K562 (cell line): ENCODE results near the gene CD22. TPM values are rescaled to one million over a fixed set of nuclear protein-coding genes. Genes with fewer than 3 reads are reported as not detected.

Experiments
- ATAC-seq: fragments of 200-7000 bp; cut with Tn5 transposase; 3 replicates; pipeline ENCODE4 v1.9.1; 2020; ENCODE audit warnings: moderate library complexity
- BruUV-seq: library from RNA; stranded (reverse); fragments of 400-500 nt; replicated peaks from 2 replicates; lab custom pipeline; 2021; lab: Mats Ljungman, UMichigan
- CTCF ChIA-PET: fragments of 300-600 bp; formaldehyde crosslinking; extraction: SDS; loops from one replicate; lab custom pipeline; 2021; ENCODE audit warnings: low intra/inter-chr PET ratio; lab: Yijun Ruan, JAX
- POLR2A ChIA-PET: fragments of 300-600, 350-650 bp; sonication (Branson Sonifier 250); formaldehyde crosslinking; extraction: SDS; loops from one replicate; lab custom pipeline; 2021; ENCODE audit warnings: antibody characterized with exemption, inconsistent platforms; lab: Yijun Ruan, JAX
- DNase-seq, 4 experiments: peaks; one replicate each; pipeline versions ENCODE4 v3.0.0 to v3.0.0-alpha.2; 2011 to 2018; ENCODE audit warnings: low spot score in 3 of 4, mixed read lengths in 3 of 4; ENCODE audit errors: extremely low read depth in 1 of 4
- FAIRE-seq: peaks from 2 replicates; lab custom pipeline; 2011; peaks lifted over from hg19 to GRCh38; lab: Jason Lieb, UNC
- H2AFZ ChIP-seq: 2 replicates; pipeline ENCODE4 v1.6.0; 2011; ENCODE audit warnings: low read depth, low read length, control low read depth, inconsistent platforms
- H3K27ac ChIP-seq: fragments of 200-600 bp; 3 replicates; pipeline ENCODE4 v1.8.0; 2011; ENCODE audit warnings: low read depth, mild to moderate bottlenecking, control low read depth, inconsistent platforms, low read length, moderate library complexity, mixed read lengths; ENCODE audit errors: extremely low read depth
- H3K27me3 ChIP-seq, 2 experiments: fragments of 300-600 bp in 1 of 2; 2 replicates in 1 of 2; 3 replicates in 1 of 2; pipeline versions ENCODE4 v1.6.0 to v1.8.0; 2011; ENCODE audit warnings: inconsistent platforms in 2 of 2, low read length in 2 of 2, mild to moderate bottlenecking in 1 of 2, mixed read lengths in 1 of 2, moderate library complexity in 1 of 2; ENCODE audit not compliant: control insufficient read depth in 2 of 2, insufficient read depth in 2 of 2
- H3K36me3 ChIP-seq: fragments of 300-600 bp; 3 replicates; pipeline ENCODE4 v1.8.0; 2011; ENCODE audit warnings: mild to moderate bottlenecking, low read length, inconsistent platforms; ENCODE audit not compliant: control insufficient read depth, insufficient read depth
- H3K4me1 ChIP-seq, 2 experiments: fragments of 200-600 bp in 1 of 2; replicated peaks in 1 of 2; 2 replicates in 1 of 2; 3 replicates in 1 of 2; pipeline versions ENCODE4 v1.5.1 to v1.8.0; 2011; ENCODE audit warnings: inconsistent platforms in 2 of 2, low read length in 2 of 2, mild to moderate bottlenecking in 1 of 2, mixed read lengths in 1 of 2, moderate library complexity in 1 of 2; ENCODE audit not compliant: control insufficient read depth in 2 of 2, insufficient read depth in 2 of 2
- H3K4me2 ChIP-seq: 2 replicates; pipeline ENCODE4 v1.6.1; 2011; ENCODE audit warnings: low read length, control low read depth, inconsistent platforms, mixed read lengths; ENCODE audit not compliant: insufficient read depth
- H3K4me3 ChIP-seq: fragments of 200-600 bp; sonication (generic), shearing (Covaris generic); 2 replicates; pipeline ENCODE4 v1.5.1; 2016; ENCODE audit warnings: control low read depth, inconsistent platforms
- H3K79me2 ChIP-seq: fragments of 200-600 bp; 3 replicates; pipeline ENCODE4 v1.8.0; 2011; ENCODE audit warnings: low read length, inconsistent platforms; ENCODE audit not compliant: control insufficient read depth, insufficient read depth
- H3K9ac ChIP-seq, 2 experiments: 2 replicates each; pipeline versions ENCODE4 v1.6.0 to v1.6.1; 2011; ENCODE audit warnings: low read depth in 2 of 2, low read length in 2 of 2, control low read depth in 1 of 2, inconsistent platforms in 1 of 2, mild to moderate bottlenecking in 1 of 2, mixed read lengths in 1 of 2; ENCODE audit not compliant: insufficient read depth in 1 of 2
- H3K9me1 ChIP-seq: one replicate; pipeline ENCODE4 v1.6.0; 2011; ENCODE audit warnings: inconsistent platforms, mild to moderate bottlenecking, low read length, moderate library complexity; ENCODE audit not compliant: control insufficient read depth, insufficient read depth
- H3K9me3 ChIP-seq: replicated peaks from 2 replicates; pipeline ENCODE4 v1.5.1; 2011; ENCODE audit warnings: low read depth, low read length, inconsistent platforms; ENCODE audit not compliant: control insufficient read depth, insufficient read depth
- H4K20me1 ChIP-seq: replicated peaks from 2 replicates; pipeline ENCODE4 v1.6.1; 2011; ENCODE audit warnings: low read length, inconsistent platforms, mixed read lengths; ENCODE audit not compliant: control insufficient read depth, insufficient read depth
- CREM ChIP-seq: IDR thresholded peaks from 2 replicates; pipeline ENCODE4 v1.6.1; 2014; ENCODE audit warnings: antibody characterized with exemption, low read depth
- FOXK2 ChIP-seq, 2 experiments: fragments of 450-650 bp; IDR thresholded peaks in 1 of 2; conservative IDR thresholded peaks in 1 of 2; 2 replicates each; pipeline ENCODE4 v1.6.1; 2016; ENCODE audit warnings: low read depth in 2 of 2, mild to moderate bottlenecking in 1 of 2
- HDGF ChIP-seq: fragments of 450-650 bp; IDR thresholded peaks from 2 replicates; pipeline ENCODE4 v1.6.1; 2016
- HMG20B ChIP-seq: fragments of 250-450 bp; sonication (Bioruptor Pico); IDR thresholded peaks from 2 replicates; pipeline ENCODE4 v1.5.0; 2021; ENCODE audit warnings: mild to moderate bottlenecking
- HNRNPLL ChIP-seq: fragments of 200-400 bp; formaldehyde crosslinking; IDR thresholded peaks from 2 replicates; pipeline ENCODE4 v1.6.1; 2017; ENCODE audit warnings: low read length, low read depth, mild to moderate bottlenecking; ENCODE audit not compliant: poor library complexity, severe bottlenecking
- JUN ChIP-seq, 2 experiments: sonication (generic) in 1 of 2; formaldehyde crosslinking in 1 of 2; IDR thresholded peaks; 2 replicates each; pipeline versions ENCODE4 v1.6.1 to v1.8.0; 2012 to 2022; ENCODE audit warnings: borderline replicate concordance in 2 of 2, mild to moderate bottlenecking in 2 of 2, improper control_type of control experiment in 1 of 2, low read depth in 1 of 2, low read length in 1 of 2, missing genetic modification reagents in 1 of 2
- MTA3 ChIP-seq: fragments of 450-650 bp; formaldehyde crosslinking; IDR thresholded peaks from 2 replicates; pipeline ENCODE4 v1.6.1; 2017; ENCODE audit warnings: mild to moderate bottlenecking, borderline replicate concordance
- POLR2G ChIP-seq: fragments of 200-400 bp; formaldehyde crosslinking; IDR thresholded peaks from 2 replicates; pipeline ENCODE4 v1.6.1; 2017; ENCODE audit warnings: low read depth, mild to moderate bottlenecking, antibody characterized with exemption, low read length, moderate library complexity
- PRDM10 ChIP-seq: fragments of 450-650 bp; IDR thresholded peaks from 2 replicates; pipeline ENCODE4 v1.6.1; 2018; ENCODE audit not compliant: partially characterized antibody
- RBFOX2 ChIP-seq: fragments of 200-400 bp; formaldehyde crosslinking; IDR thresholded peaks from 2 replicates; pipeline ENCODE4 v1.6.1; 2017; ENCODE audit warnings: low read depth, mild to moderate bottlenecking, low read length, moderate library complexity
- TAF1 ChIP-seq: IDR thresholded peaks from 2 replicates; pipeline ENCODE4 v1.6.1; 2011; ENCODE audit warnings: mild to moderate bottlenecking, low read length, moderate library complexity; ENCODE audit not compliant: insufficient read depth, control insufficient read depth, severe bottlenecking; ENCODE audit errors: extremely low read depth
- VEZF1 ChIP-seq: fragments of 200-800 bp; sonication (Bioruptor generic); IDR thresholded peaks from 2 replicates; pipeline ENCODE4 v1.6.1; 2017; ENCODE audit warnings: missing genetic modification characterization, missing compliant biosample characterization
- ZEB2 ChIP-seq: fragments of 450-650 bp; IDR thresholded peaks from 2 replicates; pipeline ENCODE4 v1.6.1; 2016
- ZFX ChIP-seq: sonication (generic); formaldehyde crosslinking; IDR thresholded peaks from 2 replicates; pipeline ENCODE4 v1.8.0; 2022; ENCODE audit warnings: mild to moderate bottlenecking, missing genetic modification reagents, moderate library complexity
- WGBS: fragments of 100-300 bp; shearing (Covaris generic); methylation state at CpG from one replicate; pipeline ENCODE4 v1.1.6; 2016; ENCODE audit warnings: low coverage, mixed read lengths; ENCODE audit not compliant: insufficient coverage; ENCODE audit errors: missing lambda C conversion rate; 5-methylcytosine and 5-hydroxymethylcytosine counted together
- in situ Hi-C: fragments of 300-500 bp; cut with MboI; formaldehyde crosslinking; loops from 4 replicates; pipeline ENCODE4 v1.15.0; 2018; ENCODE audit warnings: inconsistent platforms, mixed read lengths
- intact Hi-C: fragments of 100-400 bp; cut with micrococcal nuclease; formaldehyde crosslinking; loops from 2 replicates; pipeline ENCODE4 v1.14.2; 2022
- polyA plus RNA-seq, 8 experiments: library from polyadenylated mRNA; depleted of rRNA in 4 of 8; stranded (reverse) in 5 of 8; unstranded in 3 of 8; fragments of >200 nt; fragmentation: Nextera tagmentation in 2 of 8; fragmentation: Illumina TruSeq in 1 of 8; extraction: Ambion mirVana in 2 of 8; extraction: Trizol in 1 of 8; gene quantifications; 2 replicates each; pipeline versions ENCODE4 v1.2.1 to v1.2.3, GENCODE V29; 2011 to 2014; ENCODE audit warnings: inconsistent platforms in 1 of 8, missing spikeins in 1 of 8
- total RNA-seq, 7 experiments: library from RNA; depleted of rRNA in 6 of 7; stranded (reverse); fragments of >200 nt in 6 of 7; fragmentation: Illumina TruSeq in 2 of 7; extraction: Trizol in 2 of 7; gene quantifications; 2 replicates each; pipeline versions ENCODE4 v1.2.1 to v1.2.3, GENCODE V29; 2011 to 2021; ENCODE audit warnings: low replicate concordance in 1 of 7

Gene CD22
- total and polyA plus RNA-seq, 9 of the 15 experiments (the other 6 are each of a cell fraction or from before 2014, with no cell fraction given), result 0.29 to 5.0 (median 3.5) TPM

GRCh38 chr19:35299523-35300338, 29.3 kb upstream of the CD22 start:
- intact Hi-C loops, result no loop called here
- Histone ChIP-seq H3K79me2 (no peaks in the 10 kb centered on the region), H3K4me3 (peak overlapping the region; percentile 37), H3K9me1 (peaks cover 6% of the 10 kb centered on the region), H3K4me2 (peak overlapping the region; percentile 72), H3K9ac (peak overlapping the region; percentile 40 to 89; a peak in 3 of 4 replicates), H2AFZ (peak overlapping the region; percentile 90), H3K4me1 (peaks cover 50 to 66% of the 10 kb centered on the region in 2 experiments), H3K9me3 (no peaks in the 10 kb centered on the region), H4K20me1 (no peaks in the 10 kb centered on the region), H3K27ac (peak overlapping the region; percentile 68), H3K36me3 (no peaks in the 10 kb centered on the region), H3K27me3 (no peaks in the 10 kb centered on the region; a peak in 1 of 5 replicates)
- no TSS peak for BruUV-seq
- ChIA-PET CTCF (no interaction called here), POLR2A (interaction anchor here (1.0 to 2.1 kb wide), 2 partner anchors 8 to 21 kb away, joined by 3 to 7 read pairs; partner anchors contain the start of gene MAG)
- FAIRE-seq, result no peak
- in situ Hi-C loops, result no loop called here
- ATAC-seq, result peak; percentile 90
- DNase-seq, result peak; percentile 86 to 99 (median 99)
- 5% methylated on average over 34 of the region's 55 CpGs for WGBS
- TF ChIP-seq RBFOX2, result peak; percentile 52
- TF ChIP-seq POLR2G, result peak; percentile 59
- no peak for TF ChIP-seq HNRNPLL
- no peak for TF ChIP-seq FOXK2 (conservative IDR thresholded peaks at IDR 0.05 in 1 of 2, IDR thresholded peaks at IDR 0.05 in 1 of 2; ENCODE audit: low read depth in 2 of 2)
- TF ChIP-seq MTA3, result 0 out of 2 replicates have a peak, but pooled peaks have one; percentile 19
- 0 out of 2 replicates have a peak, but pooled peaks have one; percentile 26 for TF ChIP-seq CREM
- TF ChIP-seq TAF1, result peak; percentile 21
- peak; percentile 17 for TF ChIP-seq PRDM10
- TF ChIP-seq JUN (IDR thresholded peaks at IDR 0.05; ENCODE audit: borderline replicate concordance, low read depth, low read length), result no peak
- no peak for TF ChIP-seq JUN (CRISPR knock-in tag; IDR thresholded peaks at IDR 0.05; ENCODE audit: borderline replicate concordance)
- TF ChIP-seq ZEB2, result no peak
- TF ChIP-seq HMG20B (CRISPR knock-in tag), result no peak
- 0 out of 2 replicates have a peak, but pooled peaks have one; percentile 41 for TF ChIP-seq HDGF
- peak; percentile 27; the same call in 1 of the 2 replicates for TF ChIP-seq ZFX (CRISPR knock-in tag)
- TF ChIP-seq VEZF1 (CRISPR knock-in tag), result peak; percentile 76
